Activated CD4-positive, alpha-beta T cell treated with anti-CD3 and anti-CD28 coated beads for 48 hours (primary cell): ENCODE results near the gene MRPS5.

Source experiments
- DNase-seq: peaks from one replicate; pipeline ENCODE4 v3.0.0-alpha.2; 2020

The MRPS5 gene

DNA sequence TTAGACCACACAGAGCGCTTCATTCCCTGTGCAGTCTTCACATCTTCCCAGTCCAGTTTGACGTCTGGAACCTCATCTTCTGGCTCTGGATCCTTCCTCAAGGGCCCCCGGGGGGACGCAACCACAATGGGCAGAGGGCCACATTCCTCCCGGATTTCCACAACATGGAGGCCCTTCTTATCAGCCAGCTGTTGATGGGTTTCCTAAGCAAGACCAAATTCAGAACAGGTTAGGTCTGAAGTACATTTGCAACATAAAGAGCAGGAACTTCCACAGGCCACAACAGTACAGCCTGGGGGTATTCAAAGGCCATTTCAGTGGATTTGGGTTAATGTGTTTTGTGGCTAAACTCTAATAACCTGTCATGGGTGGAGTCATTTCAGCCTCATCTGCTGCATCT is 34.2 kb downstream of the MRPS5 start:
- no peak for DNase-seq

DNA sequence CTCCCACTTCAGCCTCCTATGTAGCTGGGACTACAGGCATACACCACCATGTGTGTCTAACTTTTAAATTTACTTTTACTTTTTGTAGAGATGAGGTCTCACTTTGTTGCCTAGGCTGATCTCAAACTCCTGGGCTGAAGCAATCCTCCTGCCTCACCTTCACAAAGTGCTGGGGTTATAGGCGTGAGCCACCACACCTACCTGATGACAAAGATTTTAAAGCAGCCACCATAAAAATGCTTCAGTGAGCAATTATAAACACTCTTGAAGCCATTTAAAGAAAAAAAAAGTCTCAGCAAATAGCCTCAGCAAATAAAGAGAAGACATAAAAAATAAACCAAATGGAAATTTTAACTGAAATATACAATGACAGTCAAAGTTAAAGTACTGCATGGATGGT is 35.6 kb downstream of the MRPS5 start:
- DNase-seq, result no peak

- no peak for DNase-seq
Observed at GRCh38 chr2:95082477-95082876, 39.1 kb downstream of the MRPS5 start.

GRCh38 chr2:95079199-95079683 is 42.4 kb downstream of the MRPS5 start:
- peak; percentile 52 for DNase-seq

- DNase-seq, result no peak
Observed at GRCh38 chr2:95077861-95078603, 43.6 kb downstream of the MRPS5 start.

- DNase-seq, result no peak
Observed at GRCh38 chr2:95077530-95077825, 44.1 kb downstream of the MRPS5 start.

DNA sequence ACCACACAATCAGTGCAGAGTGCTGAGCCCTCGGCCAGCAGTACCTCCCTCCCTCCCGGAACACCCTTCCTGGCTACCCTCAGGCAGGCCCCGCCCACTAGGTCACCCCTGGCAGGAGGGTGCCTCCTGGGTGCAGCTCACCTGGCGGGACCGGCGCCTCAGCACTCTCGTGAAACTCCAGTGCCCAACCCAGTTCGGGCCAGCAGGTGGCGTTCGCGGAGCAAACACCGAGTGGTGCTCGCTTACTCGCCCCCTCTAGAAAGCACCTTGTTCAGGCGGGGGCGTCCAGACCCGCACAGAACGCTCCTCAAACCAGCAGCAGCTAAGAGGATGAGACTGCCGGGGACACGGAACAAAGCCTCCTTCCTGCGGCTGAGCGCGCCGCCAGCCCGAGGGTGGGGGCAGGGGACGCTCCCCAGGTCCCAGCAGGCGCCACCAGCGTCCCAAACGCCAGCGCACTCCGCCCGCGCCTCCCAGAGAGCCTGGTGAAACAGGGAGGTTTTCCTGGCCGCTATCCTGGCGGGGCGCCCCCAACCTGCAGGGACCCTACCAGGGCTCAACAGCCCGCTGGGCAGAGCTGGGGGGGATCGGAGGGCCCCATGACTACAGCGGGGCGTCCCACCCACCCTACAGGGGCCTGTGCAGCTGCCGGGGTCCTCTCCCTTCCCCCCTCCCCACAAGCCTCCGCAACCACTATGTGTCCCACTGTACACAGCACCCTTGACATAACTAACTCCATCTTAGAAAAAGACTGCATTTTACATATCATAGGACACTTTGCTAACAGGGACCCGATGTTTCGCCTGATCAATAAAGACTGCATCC is 44.7 kb downstream of the MRPS5 start:
- peak; percentile 95 for DNase-seq

GRCh38 chr2:95075440-95076132 is 46.0 kb downstream of the MRPS5 start:
- no peak for DNase-seq

DNA sequence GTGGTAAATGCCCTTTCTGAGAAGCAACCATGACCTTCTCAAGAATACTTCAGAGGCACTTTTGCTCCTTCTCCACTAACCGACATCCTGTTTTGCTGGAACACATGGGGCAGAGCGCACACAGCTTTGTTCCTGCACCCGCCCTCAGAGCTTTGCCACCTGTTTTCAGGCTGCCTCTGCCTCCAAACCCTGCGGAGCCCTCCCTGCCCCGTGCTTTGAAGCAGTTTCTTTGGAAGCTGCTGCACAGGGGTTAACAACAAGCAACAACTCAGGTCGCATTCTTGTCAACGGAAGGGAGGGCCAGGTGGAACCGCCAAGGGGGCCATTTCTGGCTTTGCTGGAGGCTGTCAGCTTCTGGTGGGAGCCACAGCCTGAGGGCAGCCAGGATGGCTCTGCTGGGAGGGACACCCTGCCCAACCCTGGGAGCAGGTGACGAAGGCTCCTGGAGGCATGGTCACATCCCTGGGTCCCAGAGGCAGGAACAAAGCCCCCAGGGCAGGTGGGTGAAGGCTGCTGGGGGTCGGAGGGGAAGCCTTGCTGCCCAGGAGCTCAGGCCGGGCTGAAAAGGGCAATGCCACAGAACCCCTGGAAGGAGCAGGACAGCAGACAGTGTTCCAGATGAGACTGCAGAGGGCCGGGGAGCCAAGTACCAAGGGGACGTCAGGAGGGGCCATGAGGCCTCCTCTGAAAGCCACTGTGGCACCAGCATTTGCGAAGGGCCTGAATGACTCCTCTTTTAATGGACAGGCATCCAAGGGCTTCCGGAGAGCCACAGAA is 46.8 kb downstream of the MRPS5 start:
- DNase-seq, result peak; percentile 79

DNA sequence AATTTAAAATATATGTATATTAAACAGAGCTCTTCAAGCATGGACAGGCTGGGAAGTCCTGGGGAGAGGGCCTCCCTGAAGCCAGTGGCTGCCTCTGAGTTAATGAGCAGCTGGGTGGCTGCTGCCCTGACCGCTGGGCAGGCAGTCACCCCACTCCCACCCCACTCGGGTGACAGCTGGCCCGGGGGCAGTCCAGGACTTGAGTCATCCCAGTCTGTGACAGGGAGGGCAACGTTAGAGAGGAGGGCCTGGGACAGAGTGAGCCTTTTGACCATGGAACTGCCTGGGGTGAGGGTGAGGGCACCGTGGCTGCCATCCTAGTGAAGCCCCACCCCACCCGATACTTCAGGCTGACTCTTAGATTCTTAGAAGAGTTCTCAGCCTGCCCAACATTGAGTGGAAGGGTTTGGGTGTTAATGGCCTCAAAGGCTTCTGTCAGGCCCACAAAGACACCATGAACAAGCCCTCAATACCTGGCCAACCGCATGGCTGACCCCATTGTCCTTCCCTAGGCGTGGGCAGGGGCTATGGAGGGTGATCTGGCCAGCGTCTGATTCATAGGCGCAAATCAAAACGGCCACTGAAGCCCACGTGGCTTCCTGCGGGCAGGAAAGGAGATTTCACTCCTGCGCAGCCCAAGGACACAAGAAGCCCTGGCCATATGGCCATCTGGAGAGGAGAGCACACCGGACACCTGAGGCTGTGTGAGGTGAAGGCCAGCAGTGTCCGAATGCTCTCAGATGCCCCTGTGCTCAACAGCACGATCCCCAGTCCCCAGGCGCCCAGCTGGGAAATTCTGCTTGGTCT is 47.5 kb downstream of the MRPS5 start:
- peak; percentile 28 for DNase-seq

GRCh38 chr2:95072424-95072823 is 49.2 kb downstream of the MRPS5 start:
- DNase-seq, result no peak

- no peak for DNase-seq
Observed at GRCh38 chr2:95071856-95072255, 49.8 kb downstream of the MRPS5 start.

DNA sequence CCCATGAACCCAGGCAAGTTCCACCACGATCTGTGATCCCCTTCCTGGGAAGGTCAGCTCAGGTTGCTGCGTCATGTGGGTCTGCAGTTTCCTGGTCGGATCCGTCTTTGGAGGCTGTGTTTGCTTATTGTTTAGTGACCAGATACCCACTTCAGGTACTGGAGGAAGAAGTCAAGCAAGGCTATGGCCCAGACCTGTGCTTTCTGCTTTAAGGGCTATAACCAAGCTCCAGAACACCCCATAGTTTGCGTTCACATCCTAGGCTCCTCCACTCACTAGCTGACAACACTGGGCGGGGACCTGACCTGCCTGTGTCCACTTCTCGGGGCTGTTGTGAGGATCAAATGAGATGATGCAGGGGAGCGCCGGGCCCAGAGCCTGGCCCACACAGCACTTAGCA is 52.1 kb downstream of the MRPS5 start:
- DNase-seq, result no peak

DNA sequence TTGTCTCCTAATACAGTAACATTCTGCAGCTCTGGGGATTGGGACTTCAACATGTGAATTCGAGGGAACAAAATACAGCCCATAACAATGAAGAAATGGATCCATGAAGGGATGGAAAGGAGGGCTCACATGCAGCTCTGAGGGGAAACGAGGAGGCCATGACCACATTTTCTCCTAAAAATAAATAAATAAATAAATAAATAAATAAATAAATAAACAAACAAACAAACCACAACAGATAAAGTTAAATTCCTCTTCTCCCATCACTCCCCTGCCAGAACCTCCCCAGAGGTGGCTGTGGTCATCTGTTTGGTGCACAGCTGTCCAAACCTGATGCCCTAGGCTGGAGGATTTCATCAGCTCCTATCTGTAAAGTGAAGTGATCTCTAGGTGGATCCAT is 53.4 kb downstream of the MRPS5 start:
- DNase-seq, result no peak

DNA sequence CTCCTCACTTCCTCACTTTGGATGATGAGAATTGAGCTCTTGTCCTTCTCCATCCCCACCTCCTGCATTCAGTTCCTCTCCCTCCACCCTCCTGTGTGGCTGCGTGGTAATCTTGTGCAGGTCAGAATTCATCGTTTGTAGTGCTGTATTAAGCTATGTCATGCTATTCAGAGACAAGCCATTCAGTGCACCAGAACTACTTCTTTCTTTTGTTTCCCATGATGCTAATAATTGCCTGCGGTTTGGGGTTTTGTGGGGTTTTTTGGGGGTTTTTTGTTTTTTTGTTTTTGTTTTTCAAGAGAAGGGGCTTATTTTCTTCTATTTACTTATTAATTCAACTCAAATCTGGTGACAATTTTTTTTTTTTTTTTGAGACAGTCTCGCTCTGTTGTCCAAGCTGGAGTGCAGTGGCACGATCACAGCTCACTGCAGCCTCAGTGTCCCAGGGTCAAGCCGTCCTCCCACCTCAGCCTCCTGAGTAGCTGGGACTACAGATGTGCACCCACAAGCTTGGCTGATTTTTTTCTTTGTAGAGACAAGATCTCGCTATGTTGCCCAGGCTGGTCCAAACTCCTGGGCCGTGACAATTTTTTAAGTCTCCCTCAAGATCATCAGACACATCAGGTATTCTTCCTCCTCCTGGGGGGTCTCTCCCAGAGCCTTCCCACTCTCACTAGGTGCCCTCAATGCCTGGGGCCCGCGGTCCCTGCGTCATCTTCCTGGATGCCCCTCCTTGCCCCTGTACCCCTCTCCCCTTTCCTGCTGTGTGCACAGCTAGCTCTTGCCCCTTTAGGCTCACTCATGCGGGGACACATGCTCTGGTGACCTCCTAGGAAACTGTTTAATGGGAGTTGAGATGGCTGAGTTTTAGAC is 58.3 kb downstream of the MRPS5 start:
- DNase-seq, result no peak

DNA sequence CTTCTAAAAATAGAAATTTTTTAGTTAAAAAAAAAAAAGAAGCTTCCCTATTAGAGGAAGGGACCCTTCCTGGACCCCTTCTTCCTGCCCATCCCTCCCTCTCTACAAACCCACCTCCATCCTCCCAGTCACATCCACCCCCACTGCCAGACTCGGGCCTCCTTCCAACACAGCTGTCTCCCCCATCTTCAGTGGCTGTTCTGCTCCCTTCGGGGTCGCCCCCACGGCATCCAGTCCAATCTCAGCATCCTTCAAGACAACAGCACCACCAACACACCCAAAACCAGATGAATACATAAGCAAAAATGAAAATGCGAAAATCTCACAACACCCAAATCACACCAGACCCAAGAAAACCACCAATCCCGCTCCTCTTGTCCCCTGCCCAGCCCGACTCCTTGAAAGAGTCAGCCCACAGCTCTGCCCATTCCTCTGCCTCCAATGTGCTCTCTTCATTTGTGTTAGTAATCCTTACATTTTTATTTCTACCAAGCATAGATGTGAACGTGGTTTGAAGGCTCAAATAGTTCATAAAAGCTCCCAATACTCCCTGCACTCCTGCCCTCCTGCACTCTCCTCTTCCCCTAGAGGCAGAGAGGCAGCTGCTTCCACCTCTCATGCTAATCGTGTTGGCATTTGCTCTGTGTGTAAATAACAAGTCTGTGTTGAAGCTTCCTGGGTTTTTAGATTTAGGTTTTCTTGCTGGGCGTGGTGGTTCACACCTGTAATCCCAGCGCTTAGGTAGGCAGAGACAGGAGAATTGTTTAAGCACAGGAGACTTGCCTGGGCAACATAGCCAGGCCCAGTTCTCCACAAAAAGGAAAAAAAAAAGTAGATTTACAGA is 59.1 kb downstream of the MRPS5 start:
- no peak for DNase-seq

GRCh38 chr2:95061601-95062183 is 59.9 kb downstream of the MRPS5 start:
- no peak for DNase-seq

- no peak for DNase-seq
Observed at GRCh38 chr2:95061119-95061512, 60.5 kb downstream of the MRPS5 start.

GRCh38 chr2:95060446-95061118 is 61.0 kb downstream of the MRPS5 start:
- DNase-seq, result no peak
